ENCODE results near the gene PXMP2.

Gene PXMP2

DNA sequence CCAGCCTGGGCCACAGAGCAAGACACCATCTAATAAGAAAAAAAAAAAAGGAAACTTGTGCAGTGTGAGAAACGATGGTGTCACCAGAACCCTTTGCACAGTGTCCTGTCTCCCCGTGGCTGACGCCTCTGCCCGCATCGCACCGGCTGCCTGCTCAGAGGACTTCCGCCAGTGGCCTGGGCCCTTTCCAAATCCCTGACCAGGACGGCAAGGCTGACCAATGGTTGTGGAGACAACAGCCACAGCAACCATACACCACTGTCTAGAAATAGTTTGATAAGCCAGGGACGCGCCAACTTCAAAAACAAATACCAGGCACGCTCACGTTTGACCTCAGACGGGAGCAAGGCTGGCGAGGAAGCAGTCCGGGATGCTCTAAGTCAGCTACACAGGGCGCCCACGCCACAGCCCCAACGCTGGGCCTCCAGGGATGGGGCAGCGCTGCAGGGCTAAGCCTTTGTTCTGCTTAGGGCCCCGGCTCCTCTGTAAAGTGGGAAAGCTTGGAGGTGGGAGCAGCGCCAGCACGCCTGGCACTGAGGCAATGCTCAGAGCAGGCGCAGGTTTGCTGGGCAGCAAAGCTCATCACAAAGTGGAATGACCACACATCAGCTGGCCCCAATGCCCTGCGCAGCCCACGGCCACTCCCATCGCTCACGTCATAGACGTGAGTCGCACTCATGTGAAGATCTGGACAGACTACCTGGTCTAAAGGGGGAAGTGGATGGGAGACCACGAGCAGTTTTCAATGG, 35.8 kb downstream of the PXMP2 start:
- no peak for DNase-seq (ENCODE audit: low read depth in 2 of 2)

DNA sequence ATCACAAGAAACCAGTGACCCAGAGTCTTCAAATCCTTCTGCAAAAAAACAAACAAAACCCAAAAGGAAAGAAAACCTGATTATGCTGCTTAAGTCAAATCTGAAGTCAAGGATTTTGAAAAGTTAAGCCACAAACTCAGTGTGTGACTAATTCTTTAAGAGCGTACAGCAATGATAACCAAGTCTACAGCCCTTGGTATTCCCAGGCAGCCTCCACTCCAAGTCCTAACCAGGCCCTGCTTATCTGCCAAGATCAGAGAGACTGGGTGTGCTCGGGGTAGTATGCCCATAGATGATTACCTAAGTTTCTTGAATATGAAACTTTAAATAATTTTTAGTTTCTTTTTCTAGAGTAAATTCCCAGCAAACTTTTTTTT, 36.4 kb downstream of the PXMP2 start:
- DNase-seq (ENCODE audit: low read depth in 2 of 2), result no peak

DNA sequence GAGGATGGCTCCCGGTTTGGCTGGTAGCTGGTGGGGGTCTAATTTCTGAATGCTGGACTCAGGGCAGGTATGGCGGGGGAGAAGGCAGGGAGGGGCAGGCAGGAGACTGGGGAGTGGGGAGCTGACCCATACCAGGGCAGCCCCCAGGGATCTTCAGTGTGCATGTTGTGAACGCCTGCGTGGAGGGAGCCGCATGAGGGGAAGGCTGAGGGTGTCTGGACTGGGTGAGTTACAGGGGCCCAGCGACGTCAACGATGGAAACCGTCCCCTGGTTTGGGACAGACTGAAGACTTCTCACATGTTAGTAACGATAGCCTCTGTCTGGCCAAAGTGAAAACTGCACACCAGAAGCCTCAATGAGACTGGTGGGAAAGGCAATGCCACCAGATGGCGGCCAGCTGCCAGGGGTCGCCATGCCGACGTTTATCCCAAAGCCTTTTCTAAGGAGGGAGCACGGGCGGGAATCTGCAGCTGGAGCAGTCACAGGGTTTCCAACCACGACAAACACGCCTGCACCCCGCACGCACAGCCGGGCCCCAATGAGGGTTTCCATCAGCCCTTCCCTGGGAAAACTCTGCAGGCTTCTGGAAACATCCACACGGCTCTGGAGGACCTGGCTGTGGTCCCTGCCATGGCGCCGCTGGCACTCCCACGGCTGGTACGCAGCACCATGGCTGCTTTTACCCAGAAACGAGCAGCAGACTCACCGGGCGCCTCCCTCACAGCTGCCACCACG, 37.3 kb downstream of the PXMP2 start:
- no peak for DNase-seq (ENCODE audit: low read depth in 2 of 2)

DNA sequence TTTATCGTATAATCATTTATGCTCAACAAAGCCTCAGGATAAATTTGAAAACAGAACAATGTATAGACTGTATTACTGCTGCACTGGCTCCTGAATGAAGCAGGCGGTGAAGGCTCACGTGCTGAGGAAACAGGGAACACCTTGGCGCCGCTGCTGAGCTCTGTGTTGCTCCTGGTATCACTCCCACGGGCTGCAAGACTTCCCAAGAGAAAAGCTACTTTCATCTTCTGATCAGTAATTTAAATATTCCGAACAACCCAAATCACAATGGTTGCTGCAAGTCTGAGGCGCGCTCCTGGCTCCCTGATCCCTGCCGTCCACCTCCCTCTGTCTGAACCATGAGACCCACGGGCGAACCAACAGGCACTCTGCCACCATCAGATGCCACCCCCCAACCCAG, 39.0 kb downstream of the PXMP2 start:
- DNase-seq (ENCODE audit: low read depth in 2 of 2), result no peak

DNA sequence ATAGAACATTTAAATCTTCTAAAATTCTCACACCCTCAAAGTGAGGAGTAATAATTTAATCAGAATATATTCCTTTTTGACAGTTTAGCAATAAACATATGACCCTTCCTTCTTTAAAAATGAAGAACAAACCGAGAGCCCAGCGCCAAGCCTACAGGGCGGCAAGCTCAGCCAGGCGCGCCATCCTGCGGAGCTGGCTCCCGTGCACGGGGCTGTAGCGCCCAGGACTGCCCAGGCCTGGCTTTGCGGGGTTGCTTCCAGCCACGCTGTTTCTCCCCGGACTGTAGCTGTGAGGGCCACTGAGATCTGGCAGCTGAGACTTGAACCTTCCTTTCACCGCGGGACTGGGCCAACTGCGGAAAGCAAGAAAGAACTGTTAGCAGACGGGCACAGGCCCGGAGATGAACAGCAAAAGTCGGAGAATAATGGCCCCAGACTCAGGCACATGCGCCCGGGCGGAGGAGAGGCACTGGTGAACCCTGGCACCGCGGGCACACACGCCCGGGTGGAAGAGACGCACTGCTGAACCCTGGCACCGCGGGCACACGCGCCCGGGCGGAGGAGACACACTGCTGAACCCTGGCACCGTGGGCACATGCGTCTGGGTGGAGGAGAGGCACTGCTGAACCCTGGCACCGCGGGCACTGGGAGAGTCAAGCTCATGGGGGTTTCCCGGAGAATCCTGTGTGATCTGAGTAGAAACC, 39.9 kb downstream of the PXMP2 start:
- no peak for DNase-seq (ENCODE audit: low read depth in 2 of 2)

DNA sequence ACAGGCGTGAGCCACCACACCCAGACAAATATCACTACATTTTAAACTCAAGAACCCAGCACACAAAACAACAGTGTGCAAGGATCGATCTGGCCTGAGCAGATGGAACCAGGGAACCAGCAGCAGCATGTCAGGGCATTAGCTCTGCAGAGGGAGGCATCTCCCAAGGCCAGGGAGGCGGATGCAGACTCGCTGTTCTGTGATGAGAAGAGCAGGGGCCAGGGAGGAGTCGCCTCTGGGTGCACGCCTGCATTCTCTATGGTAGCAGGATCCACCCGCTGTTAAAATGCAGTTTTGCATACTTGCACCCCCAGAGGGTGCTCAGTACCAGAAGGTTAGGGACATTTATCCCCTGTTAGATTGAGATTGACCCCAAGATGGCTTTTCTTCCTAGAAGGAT, 41.1 kb downstream of the PXMP2 start:
- no peak for DNase-seq (ENCODE audit: low read depth in 2 of 2)

DNA sequence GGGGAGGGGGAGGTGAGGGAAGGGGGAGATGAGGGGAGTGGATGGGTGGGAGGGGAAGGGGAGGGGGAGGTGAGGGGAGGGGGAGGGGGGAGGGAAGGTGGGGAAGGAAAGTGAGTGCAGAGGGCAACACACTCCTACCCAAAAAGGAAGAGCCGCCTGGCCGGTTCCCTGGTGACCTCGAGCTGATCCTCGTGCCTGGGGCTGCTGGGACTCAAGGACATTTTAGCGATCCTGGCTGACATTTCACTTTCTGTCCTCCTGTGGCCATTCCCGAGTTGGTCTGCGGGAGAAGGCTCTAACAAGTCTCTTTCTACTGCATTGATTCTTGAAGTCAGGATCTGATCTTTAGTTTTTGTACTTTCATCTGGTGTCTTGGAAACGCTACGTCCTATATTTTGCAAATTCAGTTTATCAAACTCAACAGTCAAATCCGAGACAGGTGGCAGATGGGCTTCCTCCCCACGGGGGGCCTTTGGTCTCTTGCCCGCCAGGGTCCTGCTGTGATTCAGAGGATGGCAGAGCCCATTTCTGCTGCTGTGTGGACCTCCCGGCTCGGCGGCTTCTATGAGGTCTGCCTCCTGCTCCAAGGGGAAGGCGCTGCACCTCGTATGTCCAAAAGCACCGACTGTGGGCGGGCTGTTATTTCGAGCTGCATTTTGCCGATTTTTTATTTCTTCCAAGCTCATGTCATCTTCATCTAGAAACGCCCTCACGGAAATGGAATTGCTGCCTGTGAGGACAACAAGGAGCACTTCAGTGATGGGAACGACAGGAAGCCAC, 42.3 kb downstream of the PXMP2 start:
- no peak for DNase-seq (ENCODE audit: low read depth in 2 of 2)

DNA sequence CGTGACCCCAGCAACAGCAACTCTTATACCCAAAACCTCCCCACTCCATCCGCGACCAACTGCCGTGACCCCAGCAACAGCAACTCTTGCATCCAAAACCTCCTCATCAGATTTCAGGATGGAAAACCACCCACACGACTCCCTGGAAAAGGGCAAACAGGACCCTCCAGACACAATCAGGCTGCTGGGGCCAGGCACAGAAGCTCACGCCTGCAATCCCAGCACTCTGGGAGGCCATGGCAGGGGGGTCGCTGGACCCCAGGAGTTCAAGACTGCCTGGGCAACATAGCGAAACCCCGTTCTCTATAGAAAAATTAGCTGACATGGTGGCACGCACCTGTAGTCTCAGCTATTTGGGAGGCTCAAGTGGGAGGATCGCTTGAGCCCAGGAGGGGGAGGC, 43.0 kb downstream of the PXMP2 start:
- no peak for DNase-seq (ENCODE audit: low read depth in 2 of 2)

DNA sequence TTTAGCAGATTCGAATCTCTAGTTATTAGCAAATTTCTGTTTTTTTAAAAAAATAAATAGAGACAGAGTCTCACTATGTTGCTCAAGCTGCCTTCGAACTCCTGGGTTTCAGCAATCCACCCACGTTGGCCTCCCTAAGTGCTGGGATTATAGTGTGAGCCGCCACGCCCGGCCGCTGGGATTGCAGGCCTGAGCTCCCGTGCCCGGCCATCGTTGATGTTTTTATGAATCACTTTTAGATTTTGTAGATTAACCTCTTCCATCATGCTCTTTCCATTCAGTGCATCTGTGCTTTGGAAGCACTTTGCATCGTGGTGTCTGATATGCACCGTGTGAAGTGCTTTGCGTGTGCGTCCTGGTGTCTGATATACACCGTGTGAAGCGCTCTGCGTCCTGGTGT, 44.2 kb downstream of the PXMP2 start:
- DNase-seq (ENCODE audit: low read depth in 2 of 2), result no peak

DNA sequence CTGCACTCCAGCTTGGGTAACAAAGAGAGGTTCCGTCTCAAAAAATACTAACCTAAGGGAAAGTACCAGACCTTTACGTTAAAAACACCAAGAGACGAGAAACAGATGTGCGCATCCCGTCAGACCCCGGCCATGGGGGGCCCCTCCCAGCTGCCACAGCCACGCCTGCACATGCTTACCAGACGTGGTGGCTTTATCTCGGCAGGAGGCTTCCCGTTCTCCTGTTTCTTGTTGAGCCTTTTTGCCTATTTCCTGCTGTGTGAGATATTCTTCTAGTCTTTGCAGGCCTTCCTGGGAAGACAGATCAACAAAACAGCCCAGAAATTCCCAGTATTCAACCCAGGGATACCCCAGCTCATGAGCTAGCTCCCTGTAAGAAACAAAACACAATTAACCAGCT, 46.8 kb downstream of the PXMP2 start:
- DNase-seq (ENCODE audit: low read depth in 2 of 2), result no peak

DNA sequence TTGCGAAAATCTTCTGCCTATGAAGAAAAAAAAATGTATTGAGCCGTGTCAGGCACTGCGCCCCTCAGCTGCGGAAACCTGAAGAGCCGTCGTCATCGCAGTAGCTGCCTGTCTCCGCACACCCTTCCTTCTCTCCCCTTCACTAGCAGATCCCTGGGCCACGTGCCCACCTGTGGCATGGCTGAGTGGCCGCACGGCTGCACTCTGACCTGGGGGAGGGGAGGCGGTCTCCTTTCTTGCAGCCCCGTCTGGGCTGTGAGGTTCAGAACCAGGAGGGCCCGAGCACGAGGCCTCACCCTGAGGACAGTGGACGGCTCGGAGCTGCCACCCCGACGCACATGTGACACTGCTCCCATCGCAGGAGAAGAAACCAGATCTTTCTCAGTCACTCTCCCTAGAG, 48.1 kb downstream of the PXMP2 start:
- DNase-seq (ENCODE audit: low read depth in 2 of 2), result no peak

DNA sequence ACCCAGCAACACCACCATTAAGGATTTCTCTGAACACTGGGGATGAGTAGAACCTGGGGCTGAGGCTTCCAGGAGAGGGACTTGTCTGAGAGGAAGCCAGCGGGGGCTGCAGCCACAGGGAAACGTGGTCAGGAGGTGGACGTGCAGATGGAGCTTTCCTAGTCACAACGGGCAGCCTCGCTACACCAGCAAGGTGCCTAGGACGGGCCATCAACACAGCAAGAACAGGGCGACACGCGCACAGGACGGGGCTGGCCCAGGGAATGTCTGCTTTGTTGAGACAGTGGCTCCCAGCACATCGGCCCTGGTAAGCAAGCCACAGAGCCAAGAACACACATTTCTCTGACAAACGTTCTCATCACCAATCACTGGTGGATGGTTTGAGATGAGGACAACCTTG, 49.0 kb downstream of the PXMP2 start:
- no peak for DNase-seq (ENCODE audit: low read depth in 2 of 2)

DNA sequence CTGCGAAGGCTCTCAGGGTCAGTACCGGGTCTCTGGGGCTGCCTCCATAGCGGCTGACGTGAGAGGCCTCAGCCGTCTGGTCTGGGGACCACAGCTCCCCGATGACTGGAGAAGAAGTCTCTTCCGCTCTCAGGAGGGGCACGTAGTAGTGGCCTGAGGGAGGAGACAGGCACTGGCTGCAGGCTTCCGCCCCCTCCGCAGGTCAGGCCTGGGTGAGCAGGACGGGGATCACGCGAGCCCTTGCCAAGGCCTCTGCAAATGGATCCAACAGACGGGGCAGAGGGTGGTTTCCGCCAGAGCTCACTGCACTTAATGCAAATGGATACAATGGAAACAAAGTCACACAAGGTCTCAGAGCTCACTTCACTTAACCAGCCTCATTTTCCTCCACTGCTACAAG, 49.5 kb downstream of the PXMP2 start:
- no peak for DNase-seq (ENCODE audit: low read depth in 2 of 2)

DNA sequence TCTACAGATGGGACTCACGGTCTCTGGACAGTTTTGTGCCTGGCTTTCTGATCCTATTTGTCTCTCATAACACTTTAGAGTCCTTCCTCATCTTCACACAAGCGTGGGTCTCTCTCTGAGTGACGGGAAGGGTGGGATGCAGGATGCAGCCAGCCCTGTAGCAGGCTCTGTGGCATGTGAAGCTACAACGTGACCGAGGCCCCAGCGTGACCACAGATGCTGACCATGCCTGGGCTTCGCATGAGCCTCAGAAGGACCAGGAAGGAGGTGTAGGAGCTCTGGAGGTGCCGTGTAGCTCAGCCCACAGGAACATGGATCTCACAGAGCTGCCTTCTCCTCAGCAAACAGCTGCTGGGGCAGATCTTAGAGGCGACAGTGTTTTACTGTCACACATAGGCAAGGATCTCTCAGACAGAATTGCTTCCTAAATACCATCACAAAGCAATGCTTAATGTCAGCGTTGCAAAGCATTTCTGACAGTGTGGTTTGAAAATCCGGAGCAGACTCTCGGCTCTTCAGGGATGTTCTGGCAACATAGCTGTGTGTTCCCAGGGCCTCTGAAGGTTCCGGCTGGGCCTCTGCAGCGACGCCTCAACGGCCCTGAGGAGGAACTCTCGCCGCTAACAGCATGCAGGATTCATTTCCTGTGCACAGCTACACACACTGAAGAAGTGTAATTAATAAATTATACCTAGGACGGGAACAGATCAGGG, 52.4 kb downstream of the PXMP2 start:
- no peak for DNase-seq (ENCODE audit: low read depth in 2 of 2)

DNA sequence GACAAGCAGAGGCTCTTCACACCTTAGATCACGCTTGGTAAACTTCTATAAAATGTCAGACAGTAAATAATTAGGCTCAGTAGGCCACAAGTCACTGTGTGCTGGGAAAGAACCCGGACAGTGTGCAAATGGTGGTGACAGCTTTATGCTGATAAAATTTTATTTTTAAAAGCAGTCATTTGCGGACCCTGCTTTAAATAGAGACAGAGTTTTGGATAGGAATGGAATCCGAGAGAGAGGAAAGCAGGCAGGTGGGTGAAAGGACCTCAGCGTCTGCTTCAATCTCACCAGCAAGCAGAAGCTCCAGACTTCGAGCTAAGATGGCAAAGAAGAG, 52.9 kb downstream of the PXMP2 start:
- DNase-seq (ENCODE audit: low read depth in 2 of 2), result no peak

DNA sequence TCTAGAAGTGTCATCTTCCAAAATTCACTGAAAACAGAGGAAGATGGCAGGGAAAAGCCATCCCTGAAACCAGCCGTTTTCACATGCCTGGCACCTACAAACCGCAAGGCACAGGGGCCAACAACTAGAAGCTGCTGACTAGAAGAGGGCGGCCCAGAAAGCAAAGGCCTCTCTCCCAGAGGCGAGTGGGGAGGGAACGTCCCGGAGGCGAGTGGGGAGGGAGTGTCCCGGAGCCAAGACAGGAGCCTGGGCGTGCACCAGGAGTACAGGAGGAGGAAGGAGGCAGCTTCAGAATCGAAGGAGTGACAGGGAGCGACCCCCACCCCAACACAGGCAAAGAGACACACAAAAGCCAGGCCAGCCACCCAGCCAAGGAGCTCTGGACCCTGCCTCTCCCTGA, 53.3 kb downstream of the PXMP2 start:
- no peak for DNase-seq (ENCODE audit: low read depth in 2 of 2)

DNA sequence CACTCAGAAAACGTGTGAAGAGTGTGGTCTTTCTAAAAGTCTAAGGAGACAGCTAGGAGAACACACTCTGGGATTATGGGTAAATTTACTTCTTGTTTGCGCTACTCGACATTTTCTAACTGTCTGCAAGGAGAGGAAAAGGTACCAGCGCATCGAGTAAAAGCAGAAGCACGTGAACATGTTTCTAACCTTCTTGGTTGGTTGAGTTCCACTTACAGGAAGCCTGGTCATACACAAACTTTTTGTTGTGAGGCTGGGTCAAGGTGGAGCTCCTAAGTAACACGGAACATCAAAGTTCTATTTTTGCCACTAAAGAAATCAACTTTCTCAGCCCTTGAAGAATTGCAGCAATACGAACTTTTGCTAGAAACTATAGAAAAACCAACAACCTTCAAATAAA, 54.2 kb downstream of the PXMP2 start:
- DNase-seq (ENCODE audit: low read depth in 2 of 2), result no peak

DNA sequence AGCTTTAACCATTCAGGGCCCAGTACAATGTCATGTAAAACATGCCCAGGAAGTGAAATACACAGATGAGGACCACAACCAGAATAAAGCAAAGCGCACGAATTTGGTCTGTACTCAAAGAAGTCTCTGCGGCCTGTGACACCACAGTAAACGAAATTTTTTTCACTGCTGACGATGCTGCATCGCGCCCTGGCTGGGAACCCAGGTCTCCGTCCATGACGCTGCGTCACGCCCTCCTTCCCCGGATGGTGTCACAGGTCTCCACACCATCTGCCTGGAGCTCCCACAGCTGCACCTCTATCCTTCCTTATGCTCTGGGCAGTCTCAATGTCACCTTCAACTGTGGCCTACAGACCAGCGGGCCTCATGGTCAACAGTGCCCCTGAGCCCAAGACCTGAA, 56.4 kb downstream of the PXMP2 start:
- no peak for DNase-seq (ENCODE audit: low read depth in 2 of 2)

DNA sequence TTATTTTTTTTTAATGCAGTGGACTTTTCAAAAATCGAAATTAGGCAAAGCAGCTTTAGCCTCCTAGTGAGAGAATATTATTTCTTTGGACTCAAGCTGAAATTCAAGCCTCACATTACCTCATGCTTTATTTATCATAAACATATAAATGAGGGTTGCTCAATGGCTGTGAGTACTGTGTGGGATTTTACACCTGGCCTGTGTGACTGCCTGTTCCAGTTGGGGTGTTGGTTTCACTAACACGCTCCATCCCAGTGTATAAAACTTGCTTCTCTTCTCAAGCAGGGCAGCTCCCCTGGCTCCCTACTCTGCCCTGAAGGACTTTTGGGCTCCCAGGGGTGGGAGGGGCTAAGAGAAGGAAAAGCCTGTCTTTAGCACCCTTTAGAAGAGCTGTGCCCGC, 59.2 kb downstream of the PXMP2 start:
- no peak for DNase-seq (ENCODE audit: low read depth in 2 of 2)

DNA sequence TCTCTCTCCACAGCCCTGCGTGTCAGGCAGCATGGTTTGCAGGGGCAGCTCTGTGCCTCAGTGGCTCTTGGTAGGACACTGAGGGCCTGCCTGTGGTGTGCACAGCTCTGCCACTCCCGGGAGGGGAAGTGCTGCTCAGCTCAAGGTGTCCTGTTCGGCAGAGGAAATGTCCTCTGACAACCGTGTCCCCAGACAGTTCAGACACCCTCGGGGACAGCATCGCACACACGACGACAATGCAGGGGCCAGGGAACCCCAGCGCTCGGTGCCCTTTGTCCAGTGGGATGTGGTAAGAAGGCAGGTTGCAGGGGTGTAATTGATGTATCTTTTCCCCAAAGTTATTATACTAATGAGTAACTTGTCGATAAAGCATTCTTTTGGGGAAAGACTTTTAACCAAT, 60.0 kb downstream of the PXMP2 start:
- DNase-seq (ENCODE audit: low read depth in 2 of 2), result no peak

DNA sequence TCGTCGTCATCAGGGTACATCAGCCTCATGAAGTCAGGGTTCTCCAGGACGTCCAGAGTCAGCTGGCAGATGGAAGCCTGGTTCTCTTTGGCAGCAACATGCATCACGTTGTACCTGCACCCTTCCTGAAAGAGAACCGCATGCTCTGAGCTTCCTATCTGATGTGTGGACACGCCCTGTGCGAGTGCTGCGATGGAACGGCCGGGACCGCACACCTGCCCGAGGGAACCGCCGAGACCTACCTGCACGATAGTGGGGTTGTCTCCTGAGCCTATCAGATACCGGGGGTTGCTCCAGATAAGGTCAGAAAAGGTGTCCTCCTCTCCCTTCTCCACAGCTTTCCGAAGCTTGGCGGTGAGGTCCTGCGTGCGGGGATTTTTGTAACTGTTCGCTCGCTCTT, 60.5 kb downstream of the PXMP2 start:
- DNase-seq (ENCODE audit: low read depth in 2 of 2), result no peak

DNA sequence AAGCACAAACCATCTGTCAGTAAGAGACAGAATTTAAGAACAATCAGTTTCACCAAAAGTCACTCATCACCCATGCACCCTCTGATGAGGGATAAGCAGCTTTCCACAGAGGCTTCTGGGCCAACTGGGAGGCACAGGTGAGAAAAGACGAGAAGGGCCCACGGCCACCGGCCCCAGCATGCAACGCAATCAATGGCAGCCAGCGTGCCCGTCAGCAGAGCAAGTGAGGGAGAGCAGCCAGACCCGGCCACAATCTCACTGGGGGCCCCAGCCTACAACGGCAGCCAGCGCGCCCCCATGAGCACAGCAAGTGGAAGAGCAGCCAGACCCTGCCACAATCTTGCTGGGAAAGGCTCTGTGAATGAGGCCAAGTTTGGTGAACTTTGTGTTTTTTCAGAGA, 60.9 kb downstream of the PXMP2 start:
- no peak for DNase-seq (ENCODE audit: low read depth in 2 of 2)

Measured in stimulated activated CD4-positive, alpha-beta T cell treated with anti-CD3 and anti-CD28 coated beads, Interleukin-4, amount 100 ng/mL, for 48 hours (primary cell).